ENCODE measurements around the gene G3BP2. TPM values are rescaled to one million over a fixed set of nuclear protein-coding genes. Genes with fewer than 3 reads are reported as not detected.
"Not testable (repeated sequence)": the region's sequence is repeated elsewhere in the genome, so short reads cannot be mapped to it uniquely, and the experiment has no call there.

The G3BP2 gene
- total and polyA plus RNA-seq, 9 donors = 31.4 to 122 (median 83.1) TPM

DNA sequence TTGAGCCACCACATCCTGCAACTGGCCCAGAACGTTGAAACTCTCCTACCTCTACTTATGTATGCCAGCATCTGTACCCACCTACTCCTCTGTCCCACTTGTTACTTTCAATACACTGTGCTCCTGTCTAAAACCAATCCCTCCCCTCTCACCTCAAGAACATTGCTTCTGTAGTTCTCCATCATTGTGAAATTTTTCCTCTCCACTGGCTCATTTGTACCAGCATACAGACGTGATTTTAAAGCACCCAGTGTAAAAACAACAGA is 25.7 kb upstream of the G3BP2 start:
- H3K27me3 ChIP-seq = no peaks in the 10 kb centered on the region
- no peak overlapping the region for H3K4me3 ChIP-seq
- no peak overlapping the region for H3K27ac ChIP-seq
- no peak for DNase-seq
- intact Hi-C loops (cut with DNase I) = no loop called here
- no peaks in the 10 kb centered on the region for H3K9me3 ChIP-seq
- H3K36me3 ChIP-seq = no peaks in the 10 kb centered on the region
- TF ChIP-seq EP300 (IDR thresholded peaks at IDR 0.05) (no peak), POLR2A (IDR thresholded peaks at IDR 0.05) (no peak)
- TF ChIP-seq, protein P1, sequence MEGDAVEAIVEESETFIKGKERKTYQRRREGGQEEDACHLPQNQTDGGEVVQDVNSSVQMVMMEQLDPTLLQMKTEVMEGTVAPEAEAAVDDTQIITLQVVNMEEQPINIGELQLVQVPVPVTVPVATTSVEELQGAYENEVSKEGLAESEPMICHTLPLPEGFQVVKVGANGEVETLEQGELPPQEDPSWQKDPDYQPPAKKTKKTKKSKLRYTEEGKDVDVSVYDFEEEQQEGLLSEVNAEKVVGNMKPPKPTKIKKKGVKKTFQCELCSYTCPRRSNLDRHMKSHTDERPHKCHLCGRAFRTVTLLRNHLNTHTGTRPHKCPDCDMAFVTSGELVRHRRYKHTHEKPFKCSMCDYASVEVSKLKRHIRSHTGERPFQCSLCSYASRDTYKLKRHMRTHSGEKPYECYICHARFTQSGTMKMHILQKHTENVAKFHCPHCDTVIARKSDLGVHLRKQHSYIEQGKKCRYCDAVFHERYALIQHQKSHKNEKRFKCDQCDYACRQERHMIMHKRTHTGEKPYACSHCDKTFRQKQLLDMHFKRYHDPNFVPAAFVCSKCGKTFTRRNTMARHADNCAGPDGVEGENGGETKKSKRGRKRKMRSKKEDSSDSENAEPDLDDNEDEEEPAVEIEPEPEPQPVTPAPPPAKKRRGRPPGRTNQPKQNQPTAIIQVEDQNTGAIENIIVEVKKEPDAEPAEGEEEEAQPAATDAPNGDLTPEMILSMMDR (IDR thresholded peaks at IDR 0.05) = no peak
- 69 to 75% (median 71%) methylated on average over 2 of the region's 2 CpGs for WGBS, 3 donors
- no peaks in the 10 kb centered on the region for H3K4me1 ChIP-seq (ENCODE audit: insufficient read depth)

DNA sequence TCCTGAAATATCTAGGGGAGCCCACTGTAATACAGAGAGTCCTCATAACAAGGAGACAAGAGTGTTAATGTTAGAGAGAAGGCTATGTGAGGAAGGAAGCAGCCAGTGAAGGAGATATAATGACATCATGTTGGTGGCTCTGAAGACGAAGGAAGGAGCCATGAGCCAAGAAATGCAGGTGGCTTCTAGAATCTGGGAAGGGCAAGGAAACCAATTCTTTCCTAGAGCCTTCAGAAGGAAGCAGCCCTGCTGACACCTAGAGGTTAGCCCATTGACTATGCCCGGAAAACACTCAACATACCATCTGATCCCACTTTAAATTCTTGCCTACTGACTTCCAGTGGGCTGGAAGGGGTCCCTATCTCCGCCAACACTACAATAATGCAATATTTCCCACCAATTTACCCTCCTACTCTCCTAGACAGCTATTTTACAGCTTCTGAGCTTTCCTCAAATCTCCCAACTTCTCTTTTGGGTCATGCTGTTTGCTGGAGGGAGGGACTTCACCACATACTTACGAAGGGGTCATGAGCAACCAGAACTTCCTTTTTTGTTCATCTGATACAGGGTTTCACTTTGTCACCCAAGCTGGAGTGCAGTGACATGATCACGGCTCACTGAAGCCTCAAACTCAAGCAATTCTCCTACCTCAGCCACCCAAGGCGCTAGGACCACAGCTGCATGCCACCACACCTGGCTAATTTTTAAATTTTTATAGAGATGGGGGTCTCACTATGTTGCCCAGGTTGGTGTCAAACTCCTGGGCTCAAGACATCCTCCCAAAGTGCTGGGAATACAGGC is 25.2 kb upstream of the G3BP2 start:
- no peak for DNase-seq
- H3K9me3 ChIP-seq = no peaks in the 10 kb centered on the region
- H3K4me3 ChIP-seq = no peak overlapping the region
- intact Hi-C loops (cut with DNase I) = no loop called here
- no peaks in the 10 kb centered on the region for H3K4me1 ChIP-seq (ENCODE audit: insufficient read depth)
- H3K36me3 ChIP-seq = no peaks in the 10 kb centered on the region
- H3K27me3 ChIP-seq = no peaks in the 10 kb centered on the region
- no peak for TF ChIP-seq POLR2A (IDR thresholded peaks at IDR 0.05)
- TF ChIP-seq, protein P1 (IDR thresholded peaks at IDR 0.05) = no peak
- no peak for TF ChIP-seq EP300 (IDR thresholded peaks at IDR 0.05)
- WGBS, 3 donors = 80 to 96% (median 82%) methylated on average over 6 of the region's 6 CpGs
- no peak overlapping the region for H3K27ac ChIP-seq

DNA sequence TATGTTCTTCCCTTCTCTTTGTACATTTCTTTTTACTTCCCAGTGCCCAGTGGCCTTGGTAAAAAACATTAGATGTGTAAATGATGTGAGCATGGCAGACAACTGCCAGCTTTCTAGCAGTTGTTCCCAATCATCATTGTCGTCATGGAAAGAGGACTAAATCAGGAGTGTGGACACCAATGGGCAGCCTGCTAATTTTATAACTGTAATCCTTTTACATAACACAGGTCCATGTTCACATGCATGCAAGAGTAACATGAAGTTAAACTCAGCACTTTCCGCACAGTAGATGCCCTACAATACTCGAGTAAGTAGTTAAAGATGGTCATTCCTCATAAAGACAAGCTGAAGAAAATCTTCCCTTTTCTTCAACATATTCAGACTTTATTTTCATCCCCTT is 23.4 kb upstream of the G3BP2 start:
- intact Hi-C loops (cut with DNase I) = no loop called here
- TF ChIP-seq EP300 (IDR thresholded peaks at IDR 0.05) = no peak
- no peak for TF ChIP-seq POLR2A (IDR thresholded peaks at IDR 0.05)
- TF ChIP-seq, protein P1 (IDR thresholded peaks at IDR 0.05) = no peak
- no peaks in the 10 kb centered on the region for H3K27me3 ChIP-seq
- no peak overlapping the region for H3K4me3 ChIP-seq
- no peak overlapping the region for H3K27ac ChIP-seq
- 93 to 95% (median 95%) methylated on average over 3 of the region's 3 CpGs for WGBS, 3 donors
- no peaks in the 10 kb centered on the region for H3K4me1 ChIP-seq (ENCODE audit: insufficient read depth)
- DNase-seq = no peak
- no peaks in the 10 kb centered on the region for H3K9me3 ChIP-seq
- H3K36me3 ChIP-seq = no peaks in the 10 kb centered on the region

DNA sequence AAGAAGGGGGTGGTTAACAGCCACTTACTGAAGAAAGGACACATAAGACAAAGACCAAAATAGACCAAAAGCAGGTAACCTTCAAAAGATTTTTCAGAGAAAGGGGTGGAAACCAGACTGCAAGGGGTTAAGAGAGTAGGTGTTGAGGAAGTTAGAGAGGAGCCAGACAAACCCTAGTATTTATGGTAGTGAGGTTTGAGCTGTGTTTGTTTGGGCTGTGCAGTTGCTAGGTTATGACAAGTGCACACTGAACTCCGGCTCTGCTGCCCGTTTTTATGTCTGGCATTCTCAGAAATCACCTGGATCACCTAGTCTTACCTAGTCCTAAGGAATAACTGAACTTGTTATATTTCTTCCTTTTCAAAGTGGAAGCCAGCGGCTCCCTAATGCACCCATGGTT is 22.9 kb upstream of the G3BP2 start:
- no peak for DNase-seq
- intact Hi-C loops (cut with DNase I) = no loop called here
- Histone ChIP-seq H3K36me3 (no peaks in the 10 kb centered on the region), H3K27ac (no peak overlapping the region), H3K27me3 (no peaks in the 10 kb centered on the region), H3K9me3 (no peaks in the 10 kb centered on the region), H3K4me3 (no peak overlapping the region), H3K4me1 (ENCODE audit: insufficient read depth) (no peaks in the 10 kb centered on the region)
- TF ChIP-seq, protein P1 (IDR thresholded peaks at IDR 0.05) = no peak
- no peak for TF ChIP-seq POLR2A (IDR thresholded peaks at IDR 0.05)
- TF ChIP-seq EP300 (IDR thresholded peaks at IDR 0.05) = no peak
- 62% methylated on average over 3 of the region's 3 CpGs for WGBS, 3 donors

DNA sequence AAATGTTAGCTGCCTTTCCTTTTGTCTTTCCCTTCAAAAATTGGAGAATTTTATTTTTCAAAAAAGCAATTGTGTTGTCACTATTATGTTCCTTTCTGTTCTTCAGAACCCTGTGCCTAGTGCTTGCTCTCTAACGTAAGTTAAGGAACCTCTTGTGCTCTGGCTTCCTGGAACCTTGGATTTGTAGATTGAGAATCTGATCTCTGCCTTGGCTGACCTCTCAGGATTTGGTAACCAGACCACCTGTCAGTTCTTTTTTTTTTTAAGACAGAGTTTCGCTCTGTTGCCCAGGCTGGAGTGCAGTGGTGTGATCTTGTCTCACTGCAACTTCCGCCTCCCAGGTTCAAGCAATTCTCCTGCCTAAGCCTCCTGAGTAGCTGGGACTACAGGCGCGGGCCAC is 18.9 kb upstream of the G3BP2 start:
- WGBS, 3 donors = 95 to 98% (median 97%) methylated on average over 5 of the region's 5 CpGs
- H3K4me1 ChIP-seq (ENCODE audit: insufficient read depth); H3K36me3 ChIP-seq; H3K9me3 ChIP-seq; DNase-seq; H3K27ac ChIP-seq; intact Hi-C loops (cut with DNase I); H3K4me3 ChIP-seq; H3K27me3 ChIP-seq: not testable (repeated sequence)

DNA sequence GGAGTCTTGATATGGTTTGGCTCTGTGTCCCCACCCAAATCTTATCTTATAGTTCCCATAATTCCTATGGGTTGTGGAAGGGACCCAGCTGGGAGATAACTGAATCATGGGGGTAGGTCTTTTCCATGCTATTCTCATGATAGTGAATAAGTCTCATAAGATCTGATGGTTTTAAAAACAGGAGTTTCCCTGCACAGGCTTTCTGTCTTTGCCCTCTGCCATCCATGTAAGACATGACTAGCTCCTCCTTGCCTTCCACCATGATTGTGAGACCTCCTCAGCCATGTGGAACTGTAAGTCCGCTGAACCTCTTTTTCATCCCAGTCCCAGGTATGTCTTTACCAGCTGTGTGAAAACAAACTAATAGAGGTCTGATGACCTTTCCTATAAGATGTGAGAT is 13.9 kb upstream of the G3BP2 start:
- H3K27me3 ChIP-seq; H3K36me3 ChIP-seq; H3K4me3 ChIP-seq; DNase-seq; H3K27ac ChIP-seq; H3K9me3 ChIP-seq; H3K4me1 ChIP-seq (ENCODE audit: insufficient read depth); intact Hi-C loops (cut with DNase I): not testable (repeated sequence)
- 94 to 98% (median 96%) methylated on average over 1 of the region's 1 CpG for WGBS, 3 donors
